Natural killer cell (primary cell): ENCODE results near the gene MBD5. TPM values are rescaled to one million over a fixed set of nuclear protein-coding genes. Genes with fewer than 3 reads are reported as not detected.

ENCODE experiments used
- ATAC-seq, 3 donors: fragments of 150-1000 bp in 2 of 3; fragments of 200-7000 bp in 1 of 3; cut with Tn5 transposase; 1 replicate in 1 of 3; 2 replicates in 2 of 3; pipeline ENCODE4 v1.10.0; 2021; ENCODE audit warnings: mild to moderate bottlenecking in 2 of 3, moderate library complexity in 2 of 3
- DNase-seq, 2 donors: peaks; one replicate each; pipeline versions ENCODE4 v3.0.0 to v3.0.0-alpha.2; 2013 to 2021; ENCODE audit warnings: mixed read lengths in 1 of 2
- H3K27ac ChIP-seq: one replicate; pipeline ENCODE4 v1.5.1; 2013; ENCODE audit warnings: mild to moderate bottlenecking, low read length
- H3K27me3 ChIP-seq: one replicate; pipeline ENCODE4 v1.6.1; 2013; ENCODE audit warnings: low read length; ENCODE audit not compliant: control insufficient read depth, insufficient read depth
- H3K36me3 ChIP-seq: one replicate; pipeline ENCODE4 v1.6.1; 2013; ENCODE audit warnings: low read length; ENCODE audit not compliant: control insufficient read depth, insufficient read depth
- H3K4me1 ChIP-seq: one replicate; pipeline ENCODE4 v1.6.1; 2013; ENCODE audit warnings: low read length; ENCODE audit not compliant: control insufficient read depth, insufficient read depth
- H3K4me3 ChIP-seq: one replicate; pipeline ENCODE4 v1.5.1; 2013; ENCODE audit warnings: low read length
- H3K9me3 ChIP-seq: one replicate; pipeline ENCODE4 v1.6.1; 2013; ENCODE audit warnings: low read length; ENCODE audit not compliant: control insufficient read depth, insufficient read depth
- H3K27ac Mint-ChIP-seq, 2 donors: one replicate each; pipeline ENCODE4 v1.8.0; 2022; ENCODE audit warnings: mild to moderate bottlenecking in 2 of 2, mixed read lengths in 2 of 2, moderate library complexity in 1 of 2
- H3K27me3 Mint-ChIP-seq, 2 donors: one replicate each; pipeline ENCODE4 v1.8.0; 2022; ENCODE audit warnings: low read depth in 2 of 2, mixed read lengths in 2 of 2
- H3K36me3 Mint-ChIP-seq: one replicate; pipeline ENCODE4 v1.8.0; 2022; ENCODE audit warnings: mixed read lengths
- H3K4me1 Mint-ChIP-seq, 2 donors: one replicate each; pipeline ENCODE4 v1.8.0; 2022; ENCODE audit warnings: mixed read lengths in 2 of 2
- H3K4me3 Mint-ChIP-seq: one replicate; pipeline ENCODE4 v1.8.0; 2022; ENCODE audit warnings: mild to moderate bottlenecking, moderate library complexity, mixed read lengths
- H3K9me3 Mint-ChIP-seq, 2 donors: one replicate each; pipeline ENCODE4 v1.8.0; 2022; ENCODE audit warnings: mixed read lengths in 2 of 2
- CTCF ChIP-seq: fragments of 200-600 bp; IDR thresholded peaks from one replicate; pipeline ENCODE4 v1.8.0; 2022; ENCODE audit warnings: antibody characterized with exemption
- WGBS: methylation state at CpG from one replicate; pipeline ENCODE4 v1.1.7; 2013; ENCODE audit warnings: missing lambda C conversion rate; ENCODE audit not compliant: insufficient coverage; 5-methylcytosine and 5-hydroxymethylcytosine counted together
- intact Hi-C: fragments of 100-400 bp; cut with micrococcal nuclease; formaldehyde crosslinking; loops from one replicate; pipeline ENCODE4 v1.14.2; 2022
- total RNA-seq, 4 donors: library from RNA; stranded (reverse); fragments of 120-200 nt in 1 of 4; gene quantifications; one replicate each; pipeline versions ENCODE4 v1.2.3 to v1.2.4, GENCODE V29; 2013 to 2022

The MBD5 gene
- total RNA-seq, 3 donors from 2014 or later (not counting 1 experiment from before 2014, with no cell fraction given), result 83.8 to 96.3 (median 89.7) TPM

- H3K36me3 Mint-ChIP-seq, result peaks cover 14% of the 10 kb centered on the region
These were observed 337.5 kb downstream of the MBD5 start for GRCh38 chr2:148358375-148358774.

GRCh38 chr2:148360662-148361061, 339.8 kb downstream of the MBD5 start:
- no peak for DNase-seq
- H3K27ac Mint-ChIP-seq, result no peak overlapping the region
- H3K4me1 Mint-ChIP-seq, result peaks cover 10 to 16% of the 10 kb centered on the region in 2 donors
- Histone ChIP-seq H3K36me3 (no peaks in the 10 kb centered on the region), H3K9me3 (no peaks in the 10 kb centered on the region), H3K27me3 (no peaks in the 10 kb centered on the region), H3K4me1 (no peaks in the 10 kb centered on the region), H3K27ac (no peak overlapping the region), H3K4me3 (no peak overlapping the region)
- H3K4me3 Mint-ChIP-seq, result no peak overlapping the region
- WGBS, result no CpG with 5 or more reads among the region's 1 CpG
- ATAC-seq, result no peak
- H3K36me3 Mint-ChIP-seq, result peaks cover 22% of the 10 kb centered on the region
- no peak for TF ChIP-seq CTCF
- intact Hi-C loops, result no loop called here
- peaks cover 6% of the 10 kb centered on the region in 2 donors for H3K9me3 Mint-ChIP-seq
- H3K27me3 Mint-ChIP-seq, result no peaks in the 10 kb centered on the region

More at GRCh38 chr2:148358375-148358774, 337.5 kb downstream of the MBD5 start:
- no peak overlapping the region for H3K4me3 Mint-ChIP-seq
- no peaks in the 10 kb centered on the region for H3K27me3 Mint-ChIP-seq
- no peak for ATAC-seq
- H3K9me3 Mint-ChIP-seq, result peaks cover 2 to 5% of the 10 kb centered on the region in 2 donors
- H3K27ac ChIP-seq, result no peak overlapping the region
- no peak overlapping the region for H3K4me3 ChIP-seq
- H3K27ac Mint-ChIP-seq, result no peak overlapping the region
- intact Hi-C loops, result no loop called here
- no peaks in the 10 kb centered on the region for H3K4me1 ChIP-seq
- TF ChIP-seq CTCF, result no peak
- no peak for DNase-seq
- H3K27me3 ChIP-seq, result no peaks in the 10 kb centered on the region
- peaks cover 10 to 28% of the 10 kb centered on the region in 2 donors for H3K4me1 Mint-ChIP-seq
- WGBS, result 95% methylated on average over 3 of the region's 6 CpGs
- H3K36me3 ChIP-seq, result no peaks in the 10 kb centered on the region
- no peaks in the 10 kb centered on the region for H3K9me3 ChIP-seq

- H3K27ac ChIP-seq, result no peak overlapping the region
- peaks cover 9 to 14% of the 10 kb centered on the region in 2 donors for H3K4me1 Mint-ChIP-seq
- intact Hi-C loops, result no loop called here
- no peak for TF ChIP-seq CTCF
- peaks cover 6% of the 10 kb centered on the region in 2 donors for H3K9me3 Mint-ChIP-seq
- no peaks in the 10 kb centered on the region for H3K9me3 ChIP-seq
- H3K27me3 ChIP-seq, result no peaks in the 10 kb centered on the region
- 98% methylated on average over 10 of the region's 10 CpGs for WGBS
- DNase-seq (no peak), ATAC-seq (no peak)
- H3K4me3 ChIP-seq, result no peak overlapping the region
- peaks cover 22% of the 10 kb centered on the region for H3K36me3 Mint-ChIP-seq
- no peaks in the 10 kb centered on the region for H3K27me3 Mint-ChIP-seq
- H3K27ac Mint-ChIP-seq, result no peak overlapping the region
- H3K4me1 ChIP-seq, result no peaks in the 10 kb centered on the region
- H3K4me3 Mint-ChIP-seq, result no peak overlapping the region
- H3K36me3 ChIP-seq, result no peaks in the 10 kb centered on the region
These were observed 341.4 kb downstream of the MBD5 start for GRCh38 chr2:148362144-148362796.

- WGBS, result 94% methylated on average over 3 of the region's 3 CpGs
- H3K4me1 ChIP-seq, result no peaks in the 10 kb centered on the region
- Mint-ChIP-seq H3K9me3 (no peaks in the 10 kb centered on the region), H3K4me1 (no peaks in the 10 kb centered on the region), H3K36me3 (peaks cover 8% of the 10 kb centered on the region), H3K27ac (no peak overlapping the region), H3K4me3 (no peak overlapping the region), H3K27me3 (no peaks in the 10 kb centered on the region)
- intact Hi-C loops, result no loop called here
- ATAC-seq (no peak), DNase-seq (no peak)
- no peak overlapping the region for H3K27ac ChIP-seq
- H3K27me3 ChIP-seq, result no peaks in the 10 kb centered on the region
- no peaks in the 10 kb centered on the region for H3K36me3 ChIP-seq
- no peak overlapping the region for H3K4me3 ChIP-seq
- no peak for TF ChIP-seq CTCF
- H3K9me3 ChIP-seq, result no peaks in the 10 kb centered on the region
These were observed 354.3 kb downstream of the MBD5 start for GRCh38 chr2:148375214-148375613.
